ENCODE measurements around the gene PHKB.

Gene PHKB

GRCh38 chr16:47584464-47585225 lies 123.5 kb downstream of the PHKB start:
- Mint-ChIP-seq H3K36me3 (ENCODE audit: low read depth) (peaks cover 30% of the 10 kb centered on the region), H3K27ac (no peak overlapping the region), H3K4me3 (no peak overlapping the region), H3K4me1 (ENCODE audit: low read depth) (no peaks in the 10 kb centered on the region), H3K9me3 (no peaks in the 10 kb centered on the region), H3K27me3 (no peaks in the 10 kb centered on the region)

DNA sequence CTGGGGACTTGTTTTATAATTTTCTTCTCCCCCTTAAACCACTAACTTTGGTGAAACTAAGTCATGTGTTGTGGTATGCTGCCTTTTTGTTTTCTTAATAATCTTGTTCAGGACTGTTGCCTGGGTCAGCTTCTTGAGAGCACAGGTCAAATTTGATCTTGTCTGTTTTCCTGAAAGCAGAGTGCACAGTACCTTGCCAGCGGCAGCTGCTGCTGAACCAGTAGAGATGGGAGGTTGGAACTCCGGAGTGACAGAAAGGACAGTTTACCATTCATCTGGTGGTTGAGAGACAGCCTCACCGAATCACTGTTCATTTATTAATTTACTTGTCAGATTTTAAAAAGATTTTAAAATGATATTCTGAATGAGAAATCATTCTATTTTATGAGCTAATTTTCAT lies 125.0 kb downstream of the PHKB start:
- Mint-ChIP-seq H3K36me3 (ENCODE audit: low read depth) (peaks cover 33% of the 10 kb centered on the region), H3K27me3 (no peaks in the 10 kb centered on the region), H3K27ac (no peak overlapping the region), H3K4me1 (ENCODE audit: low read depth) (no peaks in the 10 kb centered on the region), H3K9me3 (no peaks in the 10 kb centered on the region), H3K4me3 (no peak overlapping the region)

- no peaks in the 10 kb centered on the region for H3K27me3 Mint-ChIP-seq
- H3K9me3 Mint-ChIP-seq, result no peaks in the 10 kb centered on the region
- no peak overlapping the region for H3K27ac Mint-ChIP-seq
- H3K4me1 Mint-ChIP-seq (ENCODE audit: low read depth), result no peaks in the 10 kb centered on the region
- no peak overlapping the region for H3K4me3 Mint-ChIP-seq
- H3K36me3 Mint-ChIP-seq (ENCODE audit: low read depth), result peaks cover 29% of the 10 kb centered on the region
Measured at GRCh38 chr16:47590472-47590871, 129.3 kb downstream of the PHKB start.

GRCh38 chr16:47592232-47592631 lies 131.1 kb downstream of the PHKB start:
- H3K4me3 Mint-ChIP-seq, result no peak overlapping the region
- H3K27ac Mint-ChIP-seq, result no peak overlapping the region
- H3K4me1 Mint-ChIP-seq (ENCODE audit: low read depth), result no peaks in the 10 kb centered on the region
- no peaks in the 10 kb centered on the region for H3K27me3 Mint-ChIP-seq
- H3K36me3 Mint-ChIP-seq (ENCODE audit: low read depth), result peaks cover 32% of the 10 kb centered on the region
- no peaks in the 10 kb centered on the region for H3K9me3 Mint-ChIP-seq

DNA sequence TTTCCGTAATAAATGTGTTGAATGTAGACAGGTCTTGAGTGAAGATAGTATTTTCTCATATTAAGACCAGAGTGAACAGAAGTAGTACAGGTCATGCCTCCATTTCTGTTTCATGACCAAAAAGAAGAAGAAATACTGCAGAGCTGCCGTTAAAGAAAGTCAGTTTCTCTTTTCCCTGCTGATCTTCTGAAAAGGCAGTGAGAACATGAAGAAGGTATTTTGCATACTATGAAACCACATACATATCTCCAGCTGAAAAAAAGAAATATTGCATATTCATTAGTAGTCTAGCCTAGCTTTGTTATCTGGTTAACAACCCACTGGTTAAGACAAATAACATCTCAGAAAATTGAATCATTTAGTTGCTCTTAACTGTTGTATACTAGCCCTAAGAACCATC lies 138.4 kb downstream of the PHKB start:
- no peaks in the 10 kb centered on the region for H3K27me3 Mint-ChIP-seq
- H3K27ac Mint-ChIP-seq, result no peak overlapping the region
- no peak overlapping the region for H3K4me3 Mint-ChIP-seq
- peaks cover 27% of the 10 kb centered on the region for H3K36me3 Mint-ChIP-seq (ENCODE audit: low read depth)
- H3K4me1 Mint-ChIP-seq (ENCODE audit: low read depth), result peaks cover 7% of the 10 kb centered on the region
- H3K9me3 Mint-ChIP-seq, result no peaks in the 10 kb centered on the region

- H3K36me3 Mint-ChIP-seq (ENCODE audit: low read depth), result peaks cover 27% of the 10 kb centered on the region
Measured at GRCh38 chr16:47600376-47600775, 139.2 kb downstream of the PHKB start.

GRCh38 chr16:47604306-47604705 lies 143.2 kb downstream of the PHKB start:
- Mint-ChIP-seq H3K4me3 (no peak overlapping the region), H3K9me3 (peaks cover 14% of the 10 kb centered on the region), H3K27me3 (no peaks in the 10 kb centered on the region), H3K27ac (no peak overlapping the region), H3K4me1 (ENCODE audit: low read depth) (peaks cover 7% of the 10 kb centered on the region), H3K36me3 (ENCODE audit: low read depth) (peaks cover 40% of the 10 kb centered on the region)

More at GRCh38 chr16:47600376-47600775, 139.2 kb downstream of the PHKB start:
- no peak overlapping the region for H3K4me3 Mint-ChIP-seq
- H3K27me3 Mint-ChIP-seq, result no peaks in the 10 kb centered on the region
- H3K27ac Mint-ChIP-seq, result no peak overlapping the region
- H3K9me3 Mint-ChIP-seq, result no peaks in the 10 kb centered on the region
- H3K4me1 Mint-ChIP-seq (ENCODE audit: low read depth), result peaks cover 7% of the 10 kb centered on the region

GRCh38 chr16:47611042-47611441 lies 149.9 kb downstream of the PHKB start:
- Mint-ChIP-seq H3K4me3 (no peak overlapping the region), H3K27ac (no peak overlapping the region), H3K27me3 (no peaks in the 10 kb centered on the region), H3K9me3 (peaks cover 18% of the 10 kb centered on the region), H3K36me3 (ENCODE audit: low read depth) (peaks cover 63% of the 10 kb centered on the region), H3K4me1 (ENCODE audit: low read depth) (no peaks in the 10 kb centered on the region)

DNA sequence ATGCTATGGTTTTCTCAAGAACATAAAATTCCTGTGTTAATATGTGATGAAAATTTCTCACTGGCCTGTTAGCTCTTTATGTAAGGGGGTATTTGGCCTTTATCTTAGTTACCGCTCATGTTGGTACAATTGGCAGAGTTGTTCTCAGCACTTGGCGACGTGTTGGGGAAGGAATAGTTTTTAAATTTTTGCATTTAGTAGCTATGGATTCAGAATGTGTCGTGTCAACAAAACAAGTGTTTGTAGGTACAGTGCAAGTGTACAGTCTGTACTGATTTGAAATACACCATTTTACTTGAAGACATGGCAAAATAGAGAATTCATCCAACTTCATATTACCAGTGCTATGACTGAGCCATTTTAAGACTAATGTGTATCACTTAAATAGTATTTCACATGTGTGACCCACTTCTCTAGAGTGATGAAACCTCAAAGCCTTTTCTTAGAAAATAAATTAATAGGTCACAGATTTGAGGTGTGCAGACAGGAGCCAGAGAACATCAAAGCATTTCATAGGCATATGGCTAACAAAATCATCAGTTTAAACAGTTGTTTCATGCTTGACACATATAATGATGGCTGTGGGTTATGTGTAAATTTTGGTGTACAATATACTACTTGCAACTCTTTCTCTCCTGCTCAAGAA lies 150.8 kb downstream of the PHKB start:
- Mint-ChIP-seq H3K36me3 (ENCODE audit: low read depth) (peaks cover 56% of the 10 kb centered on the region), H3K27ac (no peak overlapping the region), H3K4me3 (no peak overlapping the region), H3K4me1 (ENCODE audit: low read depth) (no peaks in the 10 kb centered on the region), H3K9me3 (peaks cover 18% of the 10 kb centered on the region), H3K27me3 (no peaks in the 10 kb centered on the region)

DNA sequence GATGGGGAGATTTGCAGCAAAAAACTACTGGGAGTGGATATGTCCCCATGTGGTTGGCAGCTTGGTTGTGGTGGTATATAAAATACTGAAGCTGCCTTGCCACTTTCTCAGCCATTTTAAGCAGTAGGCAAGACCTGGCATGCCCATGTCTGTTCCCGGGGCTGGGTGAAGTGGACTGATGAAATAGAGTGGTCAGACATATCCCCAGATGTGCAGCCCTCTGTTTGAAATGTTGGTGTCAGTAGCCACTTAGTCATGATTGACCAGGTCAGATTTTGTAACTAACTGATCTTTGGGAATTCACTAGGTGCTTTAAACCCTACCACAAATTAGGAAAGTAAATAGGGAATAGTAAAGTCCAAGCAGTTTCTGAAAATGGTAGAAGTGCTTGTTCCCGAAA lies 151.6 kb downstream of the PHKB start:
- Mint-ChIP-seq H3K4me1 (ENCODE audit: low read depth) (no peaks in the 10 kb centered on the region), H3K4me3 (no peak overlapping the region), H3K9me3 (peaks cover 15% of the 10 kb centered on the region), H3K27me3 (no peaks in the 10 kb centered on the region), H3K27ac (no peak overlapping the region), H3K36me3 (ENCODE audit: low read depth) (peaks cover 49% of the 10 kb centered on the region)

GRCh38 chr16:47613251-47613650 lies 152.1 kb downstream of the PHKB start:
- Mint-ChIP-seq H3K9me3 (peaks cover 10% of the 10 kb centered on the region), H3K4me1 (ENCODE audit: low read depth) (no peaks in the 10 kb centered on the region), H3K27ac (no peak overlapping the region), H3K4me3 (no peak overlapping the region), H3K27me3 (no peaks in the 10 kb centered on the region), H3K36me3 (ENCODE audit: low read depth) (peaks cover 44% of the 10 kb centered on the region)

- Mint-ChIP-seq H3K36me3 (ENCODE audit: low read depth) (peaks cover 12% of the 10 kb centered on the region), H3K27ac (no peak overlapping the region), H3K4me1 (ENCODE audit: low read depth) (no peaks in the 10 kb centered on the region), H3K9me3 (no peaks in the 10 kb centered on the region), H3K4me3 (no peak overlapping the region), H3K27me3 (no peaks in the 10 kb centered on the region)
Measured at GRCh38 chr16:47617732-47618131, 156.6 kb downstream of the PHKB start.

DNA sequence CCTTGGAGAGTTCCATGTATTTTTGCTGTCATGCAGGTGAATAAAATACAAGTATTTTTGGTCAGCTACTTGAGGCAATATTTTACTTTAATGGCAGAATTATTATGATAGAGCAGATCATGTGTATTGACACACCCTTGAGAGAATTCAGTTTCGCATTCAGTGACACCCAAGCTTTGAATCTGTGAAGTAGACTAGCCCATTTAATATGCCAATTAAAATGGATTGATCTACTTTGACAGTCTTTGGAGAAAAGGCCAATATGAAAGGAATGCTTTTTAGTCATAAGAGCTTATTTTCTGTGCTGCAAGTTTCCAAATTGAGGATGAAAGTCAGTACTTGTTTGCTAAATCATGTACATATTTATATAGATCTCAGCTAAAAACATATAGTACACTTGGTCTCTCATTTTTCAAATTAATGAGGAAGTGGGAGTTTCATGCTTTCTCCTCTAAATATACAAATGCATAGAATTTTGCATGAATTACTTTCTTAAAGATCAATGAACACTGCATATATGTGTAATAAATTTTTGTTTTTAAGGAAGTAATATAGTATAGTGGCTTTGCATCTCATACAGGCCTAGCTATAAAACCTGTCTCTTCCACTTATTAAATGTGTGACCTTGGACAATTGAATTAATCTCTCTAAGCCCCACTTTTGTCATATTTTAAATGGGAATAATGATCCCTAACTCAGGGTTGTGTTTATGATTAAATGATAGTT lies 161.5 kb downstream of the PHKB start:
- Mint-ChIP-seq H3K4me1 (ENCODE audit: low read depth) (no peaks in the 10 kb centered on the region), H3K36me3 (ENCODE audit: low read depth) (peaks cover 9% of the 10 kb centered on the region), H3K4me3 (no peak overlapping the region), H3K27me3 (no peaks in the 10 kb centered on the region), H3K9me3 (no peaks in the 10 kb centered on the region), H3K27ac (no peak overlapping the region)

GRCh38 chr16:47624563-47624962 lies 163.4 kb downstream of the PHKB start:
- Mint-ChIP-seq H3K36me3 (ENCODE audit: low read depth) (peaks cover 14% of the 10 kb centered on the region), H3K27ac (no peak overlapping the region), H3K4me1 (ENCODE audit: low read depth) (no peaks in the 10 kb centered on the region), H3K9me3 (no peaks in the 10 kb centered on the region), H3K27me3 (no peaks in the 10 kb centered on the region), H3K4me3 (no peak overlapping the region)

- Mint-ChIP-seq H3K27me3 (no peaks in the 10 kb centered on the region), H3K36me3 (ENCODE audit: low read depth) (peaks cover 14% of the 10 kb centered on the region), H3K4me1 (ENCODE audit: low read depth) (no peaks in the 10 kb centered on the region), H3K4me3 (no peak overlapping the region), H3K9me3 (no peaks in the 10 kb centered on the region), H3K27ac (no peak overlapping the region)
Measured at GRCh38 chr16:47625115-47625567, 164.0 kb downstream of the PHKB start.
